ENCODE data around the gene AKAP13. TPM values are rescaled to one million over a fixed set of nuclear protein-coding genes. Genes with fewer than 3 reads are reported as not detected.
A peak's percentile ranks its signal among the peaks of the same experiment; 100 is the strongest.

The AKAP13 gene
- polyA plus RNA-seq, 1 experiment, result 13.6 TPM

DNA sequence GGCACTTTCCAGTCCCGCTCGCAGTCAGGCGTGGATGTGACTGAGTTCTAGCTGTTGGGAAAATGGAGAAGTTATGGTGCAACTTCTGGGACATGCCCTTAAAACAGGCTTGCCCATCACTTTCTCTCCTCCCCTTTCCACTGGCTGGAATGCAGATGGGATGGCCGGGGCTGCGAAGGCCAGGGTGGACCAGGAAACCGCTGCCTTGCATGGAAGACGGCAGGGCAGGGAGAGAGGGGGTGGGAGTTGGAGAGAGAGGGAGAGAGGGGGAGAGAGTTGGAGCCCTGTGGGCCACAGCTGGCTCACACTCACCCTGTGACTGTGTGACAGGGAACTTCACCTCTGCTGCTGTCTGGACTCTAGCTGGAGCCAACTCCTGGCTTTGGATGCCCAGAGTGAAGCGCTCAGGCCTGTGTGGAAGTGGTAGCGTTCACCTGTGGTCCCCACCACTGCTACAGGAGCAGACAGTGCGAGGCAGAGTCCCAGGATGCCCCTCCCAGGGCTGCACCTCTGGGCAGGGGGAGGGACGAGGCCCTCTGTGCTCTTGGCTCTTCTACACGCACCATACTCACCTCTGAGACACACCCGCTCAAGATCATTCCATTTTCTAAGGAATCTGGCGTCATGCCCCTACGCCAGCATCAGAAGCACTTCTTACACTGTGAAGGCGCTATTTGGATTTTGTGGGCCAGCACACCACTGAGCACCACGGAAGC lies 377.7 kb downstream of the AKAP13 start:
- DNase-seq (ENCODE audit: low read depth), result no peak
- Histone ChIP-seq H3K36me3 (ENCODE audit: control insufficient read depth, insufficient read depth, low read length) (no peaks in the 10 kb centered on the region), H3K4me3 (ENCODE audit: low read depth, low read length) (no peak overlapping the region), H3K27me3 (ENCODE audit: control insufficient read depth, insufficient read depth, low read length) (no peaks in the 10 kb centered on the region)
- ChIA-PET POLR2A (no interaction called here), CTCF (no interaction called here)
- TF ChIP-seq, protein P1, sequence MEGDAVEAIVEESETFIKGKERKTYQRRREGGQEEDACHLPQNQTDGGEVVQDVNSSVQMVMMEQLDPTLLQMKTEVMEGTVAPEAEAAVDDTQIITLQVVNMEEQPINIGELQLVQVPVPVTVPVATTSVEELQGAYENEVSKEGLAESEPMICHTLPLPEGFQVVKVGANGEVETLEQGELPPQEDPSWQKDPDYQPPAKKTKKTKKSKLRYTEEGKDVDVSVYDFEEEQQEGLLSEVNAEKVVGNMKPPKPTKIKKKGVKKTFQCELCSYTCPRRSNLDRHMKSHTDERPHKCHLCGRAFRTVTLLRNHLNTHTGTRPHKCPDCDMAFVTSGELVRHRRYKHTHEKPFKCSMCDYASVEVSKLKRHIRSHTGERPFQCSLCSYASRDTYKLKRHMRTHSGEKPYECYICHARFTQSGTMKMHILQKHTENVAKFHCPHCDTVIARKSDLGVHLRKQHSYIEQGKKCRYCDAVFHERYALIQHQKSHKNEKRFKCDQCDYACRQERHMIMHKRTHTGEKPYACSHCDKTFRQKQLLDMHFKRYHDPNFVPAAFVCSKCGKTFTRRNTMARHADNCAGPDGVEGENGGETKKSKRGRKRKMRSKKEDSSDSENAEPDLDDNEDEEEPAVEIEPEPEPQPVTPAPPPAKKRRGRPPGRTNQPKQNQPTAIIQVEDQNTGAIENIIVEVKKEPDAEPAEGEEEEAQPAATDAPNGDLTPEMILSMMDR (IDR thresholded peaks at IDR 0.05; ENCODE audit: insufficient read depth, low read depth, low read length), result no peak

DNA sequence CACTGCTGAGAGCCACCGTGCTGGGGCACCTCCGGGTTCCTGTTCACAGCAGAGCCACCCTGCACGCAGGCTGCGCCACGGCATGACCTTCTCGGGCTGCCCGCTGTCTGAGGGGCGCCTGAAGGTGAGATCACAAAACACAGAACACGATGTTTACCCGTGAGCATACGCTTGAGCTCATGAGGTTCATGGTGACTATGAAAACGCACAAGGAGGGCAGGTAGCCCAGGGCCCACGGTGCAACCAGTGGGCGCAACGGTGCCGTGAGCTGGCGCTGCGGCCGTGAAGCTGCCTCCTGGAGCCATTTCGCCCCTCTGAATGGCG lies 378.2 kb downstream of the AKAP13 start:
- H3K27me3 ChIP-seq (ENCODE audit: control insufficient read depth, insufficient read depth, low read length), result no peaks in the 10 kb centered on the region
- POLR2A ChIA-PET, result no interaction called here
- no peak overlapping the region for H3K4me3 ChIP-seq (ENCODE audit: low read depth, low read length)
- TF ChIP-seq, protein P1 (IDR thresholded peaks at IDR 0.05; ENCODE audit: insufficient read depth, low read depth, low read length), result no peak
- no peaks in the 10 kb centered on the region; the same call in 1 of the 2 replicates for H3K36me3 ChIP-seq (ENCODE audit: control insufficient read depth, insufficient read depth, low read length)
- CTCF ChIA-PET, result no interaction called here
- DNase-seq (ENCODE audit: low read depth), result no peak

DNA sequence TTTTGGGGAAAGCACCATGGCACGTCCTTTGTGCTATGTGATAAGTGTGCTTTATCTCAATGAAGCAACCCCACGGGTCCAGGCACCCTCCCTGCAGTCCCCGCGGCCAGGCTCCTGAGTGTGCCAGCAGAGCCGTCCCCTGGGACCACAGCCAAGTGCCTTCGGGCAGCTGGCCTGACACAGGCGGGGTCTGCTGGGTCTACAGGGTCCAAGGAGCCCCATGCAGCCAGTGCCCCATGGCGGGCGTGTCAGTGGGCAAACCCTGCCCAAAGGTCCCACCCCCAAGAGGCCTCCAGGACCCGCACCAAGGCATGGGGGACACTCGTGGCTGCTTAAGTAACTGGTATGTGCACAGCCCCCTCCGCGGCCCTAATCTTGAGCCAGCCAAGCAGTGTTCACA lies 379.0 kb downstream of the AKAP13 start:
- Histone ChIP-seq H3K36me3 (ENCODE audit: control insufficient read depth, insufficient read depth, low read length) (no peaks in the 10 kb centered on the region; the same call in 1 of the 2 replicates), H3K4me3 (ENCODE audit: low read depth, low read length) (no peak overlapping the region), H3K27me3 (ENCODE audit: control insufficient read depth, insufficient read depth, low read length) (no peaks in the 10 kb centered on the region)
- TF ChIP-seq, protein P1 (IDR thresholded peaks at IDR 0.05; ENCODE audit: insufficient read depth, low read depth, low read length), result no peak
- DNase-seq (ENCODE audit: low read depth), result no peak
- CTCF ChIA-PET, result no interaction called here
- POLR2A ChIA-PET, result no interaction called here

- ChIA-PET CTCF (no interaction called here), POLR2A (no interaction called here)
- TF ChIP-seq, protein P1 (IDR thresholded peaks at IDR 0.05; ENCODE audit: insufficient read depth, low read depth, low read length), result no peak
Measured at GRCh38 chr15:85760049-85760448, 379.6 kb downstream of the AKAP13 start.

GRCh38 chr15:85760531-85761371 lies 380.3 kb downstream of the AKAP13 start:
- Histone ChIP-seq H3K4me3 (ENCODE audit: low read depth, low read length) (no peak overlapping the region), H3K27me3 (ENCODE audit: control insufficient read depth, insufficient read depth, low read length) (no peaks in the 10 kb centered on the region), H3K36me3 (ENCODE audit: control insufficient read depth, insufficient read depth, low read length) (no peaks in the 10 kb centered on the region; the same call in 1 of the 2 replicates)
- POLR2A ChIA-PET, result no interaction called here
- DNase-seq (ENCODE audit: low read depth), result no peak
- TF ChIP-seq, protein P1 (IDR thresholded peaks at IDR 0.05; ENCODE audit: insufficient read depth, low read depth, low read length), result 0 out of 2 replicates have a peak, but pooled peaks have one; percentile 8
- CTCF ChIA-PET, result no interaction called here

More at GRCh38 chr15:85760049-85760448, 379.6 kb downstream of the AKAP13 start:
- Histone ChIP-seq H3K27me3 (ENCODE audit: control insufficient read depth, insufficient read depth, low read length) (no peaks in the 10 kb centered on the region), H3K4me3 (ENCODE audit: low read depth, low read length) (no peak overlapping the region), H3K36me3 (ENCODE audit: control insufficient read depth, insufficient read depth, low read length) (no peaks in the 10 kb centered on the region; the same call in 1 of the 2 replicates)
- no peak for DNase-seq (ENCODE audit: low read depth)

All from BJ (cell line).